Nephron progenitor cell (in vitro differentiated cells): ENCODE results near the gene PRSS50.

Experiments used
- DNase-seq: peaks from one replicate; pipeline ENCODE4 v3.0.0; 2021
- H3K27ac Mint-ChIP-seq: 2 replicates; pipeline ENCODE4 v1.8.0; 2021; ENCODE audit warnings: mild to moderate bottlenecking, moderate library complexity, mixed read lengths
- H3K27me3 Mint-ChIP-seq: 2 replicates; pipeline ENCODE4 v1.8.0; 2021; ENCODE audit warnings: mild to moderate bottlenecking, low read depth, mixed read lengths; ENCODE audit not compliant: poor library complexity
- H3K36me3 Mint-ChIP-seq: 2 replicates; pipeline ENCODE4 v1.8.0; 2021; ENCODE audit warnings: low read depth, mixed read lengths
- H3K4me1 Mint-ChIP-seq: 2 replicates; pipeline ENCODE4 v1.8.0; 2021; ENCODE audit warnings: mixed read lengths
- H3K4me3 Mint-ChIP-seq: 2 replicates; pipeline ENCODE4 v1.8.0; 2021; ENCODE audit warnings: mild to moderate bottlenecking, moderate library complexity, mixed read lengths
- H3K9me3 Mint-ChIP-seq: 2 replicates; pipeline ENCODE4 v1.8.0; 2021; ENCODE audit warnings: mild to moderate bottlenecking, moderate library complexity, mixed read lengths
- TF ChIP-seq, protein P1 (sequence below): fragments of 200-600 bp; sonication (generic); IDR thresholded peaks from 2 replicates; pipeline ENCODE4 v1.5.0; 2021; ENCODE audit warnings: antibody characterized with exemption

Gene PRSS50

GRCh38 chr3:46671541-46672348 lies 45.9 kb downstream of the PRSS50 start:
- no peak overlapping the region for H3K4me3 Mint-ChIP-seq
- DNase-seq = peak; percentile 0
- TF ChIP-seq, protein P1, sequence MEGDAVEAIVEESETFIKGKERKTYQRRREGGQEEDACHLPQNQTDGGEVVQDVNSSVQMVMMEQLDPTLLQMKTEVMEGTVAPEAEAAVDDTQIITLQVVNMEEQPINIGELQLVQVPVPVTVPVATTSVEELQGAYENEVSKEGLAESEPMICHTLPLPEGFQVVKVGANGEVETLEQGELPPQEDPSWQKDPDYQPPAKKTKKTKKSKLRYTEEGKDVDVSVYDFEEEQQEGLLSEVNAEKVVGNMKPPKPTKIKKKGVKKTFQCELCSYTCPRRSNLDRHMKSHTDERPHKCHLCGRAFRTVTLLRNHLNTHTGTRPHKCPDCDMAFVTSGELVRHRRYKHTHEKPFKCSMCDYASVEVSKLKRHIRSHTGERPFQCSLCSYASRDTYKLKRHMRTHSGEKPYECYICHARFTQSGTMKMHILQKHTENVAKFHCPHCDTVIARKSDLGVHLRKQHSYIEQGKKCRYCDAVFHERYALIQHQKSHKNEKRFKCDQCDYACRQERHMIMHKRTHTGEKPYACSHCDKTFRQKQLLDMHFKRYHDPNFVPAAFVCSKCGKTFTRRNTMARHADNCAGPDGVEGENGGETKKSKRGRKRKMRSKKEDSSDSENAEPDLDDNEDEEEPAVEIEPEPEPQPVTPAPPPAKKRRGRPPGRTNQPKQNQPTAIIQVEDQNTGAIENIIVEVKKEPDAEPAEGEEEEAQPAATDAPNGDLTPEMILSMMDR = no peak
- H3K27ac Mint-ChIP-seq = no peak overlapping the region
- no peaks in the 10 kb centered on the region for H3K36me3 Mint-ChIP-seq
- peaks cover 34% of the 10 kb centered on the region for H3K4me1 Mint-ChIP-seq
- peaks cover 5% of the 10 kb centered on the region for H3K27me3 Mint-ChIP-seq
- no peaks in the 10 kb centered on the region for H3K9me3 Mint-ChIP-seq

DNA sequence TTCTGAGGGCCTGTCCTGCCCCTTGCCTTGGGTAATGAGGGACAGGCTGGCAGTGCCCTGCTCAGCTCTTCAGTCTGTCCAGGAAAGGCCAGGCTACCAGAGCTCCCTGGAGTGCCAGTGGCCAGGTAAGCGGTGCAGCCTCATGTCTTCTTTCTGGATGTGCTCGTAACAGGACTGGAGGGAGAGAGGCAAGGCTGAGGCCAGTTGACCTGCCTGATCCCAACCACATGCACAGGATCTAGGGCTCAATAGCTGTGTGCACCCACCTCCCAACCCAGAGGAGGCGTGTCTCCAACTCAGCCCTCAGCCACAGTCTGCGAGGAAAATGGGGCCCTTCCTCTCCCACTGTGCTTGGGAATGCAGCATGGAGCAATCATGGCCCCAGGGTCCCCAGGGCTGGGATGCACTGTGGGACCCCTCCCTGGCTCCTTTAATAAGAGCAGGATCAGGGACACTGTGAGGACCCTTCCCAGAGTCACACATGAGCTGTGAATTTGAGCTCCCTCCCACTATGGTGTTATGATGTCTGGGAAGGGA lies 46.7 kb downstream of the PRSS50 start:
- no peak overlapping the region for H3K27ac Mint-ChIP-seq
- TF ChIP-seq, protein P1 = no peak
- H3K27me3 Mint-ChIP-seq = peaks cover 8% of the 10 kb centered on the region
- no peaks in the 10 kb centered on the region for H3K36me3 Mint-ChIP-seq
- H3K9me3 Mint-ChIP-seq = no peaks in the 10 kb centered on the region
- peaks cover 41% of the 10 kb centered on the region for H3K4me1 Mint-ChIP-seq
- no peak overlapping the region for H3K4me3 Mint-ChIP-seq
- peak; percentile 3 for DNase-seq

GRCh38 chr3:46670000-46670890 lies 47.4 kb downstream of the PRSS50 start:
- DNase-seq = no peak
- Mint-ChIP-seq H3K4me3 (no peak overlapping the region), H3K9me3 (no peaks in the 10 kb centered on the region), H3K36me3 (no peaks in the 10 kb centered on the region), H3K27me3 (peaks cover 8% of the 10 kb centered on the region), H3K27ac (no peak overlapping the region), H3K4me1 (peaks cover 48% of the 10 kb centered on the region)
- TF ChIP-seq, protein P1 = no peak

- TF ChIP-seq, protein P1 = no peak
- no peaks in the 10 kb centered on the region for H3K9me3 Mint-ChIP-seq
Observed at GRCh38 chr3:46669191-46669999, 48.3 kb downstream of the PRSS50 start.

DNA sequence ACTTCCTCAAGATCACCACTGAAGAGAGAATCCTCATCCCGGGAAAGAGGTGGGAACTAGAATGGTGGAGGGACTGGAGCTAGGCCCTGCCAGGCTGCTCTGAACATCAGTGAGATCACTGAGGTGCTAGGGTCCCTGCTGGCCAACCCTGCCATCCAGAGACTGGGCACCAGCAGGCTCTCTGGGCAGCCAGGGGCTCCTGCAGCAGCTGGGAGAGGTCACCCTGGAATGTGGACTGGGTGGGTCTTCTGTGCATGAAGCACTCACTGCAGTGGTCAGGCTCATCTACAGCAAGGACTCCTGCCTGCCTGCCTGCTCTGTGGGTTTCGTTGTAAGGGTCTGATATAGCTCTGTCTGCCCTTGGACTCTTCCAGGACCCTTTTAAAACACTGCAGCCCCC lies 49.1 kb downstream of the PRSS50 start:
- H3K4me3 Mint-ChIP-seq = no peak overlapping the region
- H3K27me3 Mint-ChIP-seq = peaks cover 4% of the 10 kb centered on the region
- no peaks in the 10 kb centered on the region for H3K9me3 Mint-ChIP-seq
- H3K4me1 Mint-ChIP-seq = peaks cover 63% of the 10 kb centered on the region
- no peak for DNase-seq
- H3K27ac Mint-ChIP-seq = no peak overlapping the region
- TF ChIP-seq, protein P1 = no peak
- no peaks in the 10 kb centered on the region for H3K36me3 Mint-ChIP-seq

More at GRCh38 chr3:46669191-46669999, 48.3 kb downstream of the PRSS50 start:
- Mint-ChIP-seq H3K36me3 (no peaks in the 10 kb centered on the region), H3K27ac (no peak overlapping the region), H3K4me1 (peaks cover 57% of the 10 kb centered on the region), H3K4me3 (no peak overlapping the region), H3K27me3 (peaks cover 4% of the 10 kb centered on the region)
- DNase-seq = no peak
